Measurements from ENCODE around the gene UTS2B.

Gene UTS2B

GRCh38 chr3:191334346-191334893, 4.1 kb upstream of the UTS2B start:
- TF ChIP-seq CTCF (IDR thresholded peaks at IDR 0.05; ENCODE audit: unreplicated experiment in 3 of 3), result no peak
- Mint-ChIP-seq H3K4me3 (no peak overlapping the region), H3K4me1 (peaks cover 29% of the 10 kb centered on the region), H3K36me3 (ENCODE audit: low read depth) (no peaks in the 10 kb centered on the region), H3K9me3 (no peaks in the 10 kb centered on the region), H3K27ac (no peak overlapping the region), H3K27me3 (ENCODE audit: low read depth) (no peaks in the 10 kb centered on the region)

- no peak overlapping the region for H3K4me3 Mint-ChIP-seq
- TF ChIP-seq CTCF (IDR thresholded peaks at IDR 0.05; ENCODE audit: unreplicated experiment in 3 of 3), result no peak
- no peaks in the 10 kb centered on the region for H3K9me3 Mint-ChIP-seq
- H3K36me3 Mint-ChIP-seq (ENCODE audit: low read depth), result no peaks in the 10 kb centered on the region
- H3K4me1 Mint-ChIP-seq, result peaks cover 36% of the 10 kb centered on the region
- no peaks in the 10 kb centered on the region for H3K27me3 Mint-ChIP-seq (ENCODE audit: low read depth)
- no peak overlapping the region for H3K27ac Mint-ChIP-seq
These were observed 3.1 kb upstream of the UTS2B start for GRCh38 chr3:191333298-191333880.

GRCh38 chr3:191331388-191331787, 1.1 kb upstream of the UTS2B start:
- no peaks in the 10 kb centered on the region for H3K36me3 Mint-ChIP-seq (ENCODE audit: low read depth)
- H3K4me1 Mint-ChIP-seq, result peaks cover 38% of the 10 kb centered on the region
- peak overlapping the region; percentile 99 for H3K27ac Mint-ChIP-seq
- H3K9me3 Mint-ChIP-seq, result no peaks in the 10 kb centered on the region
- peak overlapping the region; percentile 96 to 99 (median 98) for H3K4me3 Mint-ChIP-seq
- TF ChIP-seq CTCF (IDR thresholded peaks at IDR 0.05; ENCODE audit: unreplicated experiment in 3 of 3), result no peak
- no peaks in the 10 kb centered on the region for H3K27me3 Mint-ChIP-seq (ENCODE audit: low read depth)

GRCh38 chr3:191330530-191331048, 263 bp upstream of the UTS2B start:
- no peaks in the 10 kb centered on the region for H3K27me3 Mint-ChIP-seq (ENCODE audit: low read depth)

GRCh38 chr3:191328962-191329653, 1.2 kb downstream of the UTS2B start, which contains the start of gene CCDC50:
Gene CCDC50 (plus strand): TSS chr3:191329394. CDS start chr3:191329675, 281 bp downstream.
- no peaks in the 10 kb centered on the region for H3K36me3 Mint-ChIP-seq (ENCODE audit: low read depth)
- H3K9me3 Mint-ChIP-seq, result no peaks in the 10 kb centered on the region
- peak within 1 kb of the TSS; percentile 99 for H3K27ac Mint-ChIP-seq
- no peak for TF ChIP-seq CTCF (IDR thresholded peaks at IDR 0.05; ENCODE audit: unreplicated experiment in 3 of 3)
- H3K4me3 Mint-ChIP-seq, result peak within 1 kb of the TSS; percentile 96 to 99 (median 98)
- H3K4me1 Mint-ChIP-seq, result peaks cover 38% of the 10 kb centered on the region
- H3K27me3 Mint-ChIP-seq (ENCODE audit: low read depth), result no peaks in the 10 kb centered on the region

More at GRCh38 chr3:191330530-191331048, 263 bp upstream of the UTS2B start:
- Mint-ChIP-seq H3K9me3 (no peaks in the 10 kb centered on the region), H3K4me3 (peak overlapping the region; percentile 96 to 99 (median 98)), H3K4me1 (peaks cover 38% of the 10 kb centered on the region), H3K27ac (peak overlapping the region; percentile 99), H3K36me3 (ENCODE audit: low read depth) (no peaks in the 10 kb centered on the region)
- TF ChIP-seq CTCF (IDR thresholded peaks at IDR 0.05; ENCODE audit: unreplicated experiment in 3 of 3), result no peak

All from nephron (organoid).